OCI-LY7 (cell line): ENCODE measurements around the gene POMGNT2. TPM values are rescaled to one million over a fixed set of nuclear protein-coding genes. Genes with fewer than 3 reads are reported as not detected.

ENCODE experiments used
- BruUV-seq: library from RNA; stranded (reverse); fragments of 400-500 nt; replicated peaks from 2 replicates; lab custom pipeline; 2021; lab: Mats Ljungman, UMichigan
- CTCF ChIA-PET: fragments of 300-600 bp; sonication (Branson Sonifier 250); formaldehyde crosslinking; loops from one replicate; lab custom pipeline; 2022; ENCODE audit warnings: antibody characterized with exemption; ENCODE audit not compliant: unreplicated experiment; lab: Charles Lee
- POLR2A ChIA-PET: fragments of 300-600 bp; sonication (Branson Sonifier 250); formaldehyde crosslinking; loops from one replicate; lab custom pipeline; 2022; ENCODE audit warnings: antibody characterized with exemption; lab: Charles Lee
- DNase-seq: peaks from one replicate; pipeline ENCODE4 v3.0.0-alpha.2; 2015; ENCODE audit warnings: low spot score
- H2AFZ ChIP-seq: fragments of 200-600 bp; sonication (generic), shearing (Covaris generic); 2 replicates; pipeline ENCODE4 v1.6.1; 2014; ENCODE audit warnings: mild to moderate bottlenecking, antibody characterized with exemption, low read length, moderate library complexity
- H3K27ac ChIP-seq: fragments of 200-600 bp; sonication (generic); 2 replicates; pipeline ENCODE4 v1.5.1; 2014; ENCODE audit warnings: mixed run types, low read depth, mild to moderate bottlenecking, moderate library complexity, low read length, inconsistent platforms; ENCODE audit not compliant: poor library complexity, severe bottlenecking
- H3K36me3 ChIP-seq: fragments of 200-600 bp; sonication (generic); 2 replicates; pipeline ENCODE4 v1.6.1; 2014; ENCODE audit warnings: mild to moderate bottlenecking, antibody characterized with exemption, low read length, moderate library complexity, mixed read lengths; ENCODE audit not compliant: insufficient read depth
- H3K4me1 ChIP-seq: fragments of 200-600 bp; sonication (generic); 2 replicates; pipeline ENCODE4 v1.5.1; 2014; ENCODE audit warnings: mild to moderate bottlenecking, low read length; ENCODE audit not compliant: insufficient read depth, poor library complexity, severe bottlenecking
- H3K4me2 ChIP-seq: fragments of 200-600 bp; sonication (generic); 2 replicates; pipeline ENCODE4 v1.6.1; 2014; ENCODE audit warnings: mild to moderate bottlenecking, low read length
- H3K4me3 ChIP-seq: fragments of 200-600 bp; sonication (generic); 2 replicates; pipeline ENCODE4 v1.5.1; 2014; ENCODE audit warnings: mild to moderate bottlenecking, low read depth, low read length; ENCODE audit not compliant: poor library complexity, severe bottlenecking
- H3K79me2 ChIP-seq: fragments of 200-600 bp; sonication (generic); 2 replicates; pipeline ENCODE4 v1.6.1; 2016; ENCODE audit warnings: low read depth, mild to moderate bottlenecking, low read length, moderate library complexity, mixed read lengths; ENCODE audit not compliant: insufficient read depth
- H3K9me2 ChIP-seq: fragments of 200-600 bp; sonication (generic); 2 replicates; pipeline ENCODE4 v1.6.1; 2016; ENCODE audit warnings: mild to moderate bottlenecking, low read length, mixed read lengths; ENCODE audit not compliant: insufficient read depth
- H3K9me3 ChIP-seq: fragments of 200-600 bp; sonication (generic); 2 replicates; pipeline ENCODE4 v1.6.1; 2014; ENCODE audit warnings: mild to moderate bottlenecking, mixed run types, low read length, mixed read lengths
- H4K20me1 ChIP-seq: fragments of 200-600 bp; sonication (generic); 2 replicates; pipeline ENCODE4 v1.6.1; 2014; ENCODE audit warnings: mild to moderate bottlenecking, antibody characterized with exemption, low read length, moderate library complexity, mixed read lengths; ENCODE audit not compliant: insufficient read depth
- EZH2phosphoT487 ChIP-seq: fragments of 200-600 bp; sonication (generic); IDR thresholded peaks from 2 replicates; pipeline ENCODE4 v1.6.1; 2018; ENCODE audit warnings: low read depth, borderline replicate concordance, mild to moderate bottlenecking, mixed run types, antibody characterized with exemption, low read length, moderate library complexity, mixed read lengths
- intact Hi-C: fragments of 100-400 bp; cut with micrococcal nuclease; formaldehyde crosslinking; loops from one replicate; pipeline ENCODE4 v1.10.0; 2022; ENCODE audit not compliant: unreplicated experiment
- total RNA-seq, 2 experiments: library from RNA; depleted of rRNA in 1 of 2; stranded (reverse); fragments of >200 nt in 1 of 2; shearing (Covaris generic) in 1 of 2; gene quantifications; 2 replicates each; pipeline ENCODE4 v1.2.3, GENCODE V29; 2014 to 2022
- TF ChIP-seq, protein P1 (sequence below): fragments of 200-600 bp; sonication (generic); conservative IDR thresholded peaks from 2 replicates; pipeline ENCODE4 v1.5.1; 2014; ENCODE audit warnings: mild to moderate bottlenecking, antibody characterized with exemption, low read length, moderate library complexity, mixed read lengths

Gene POMGNT2
- total RNA-seq, 2 experiments from 2014 or later = not detected

DNA sequence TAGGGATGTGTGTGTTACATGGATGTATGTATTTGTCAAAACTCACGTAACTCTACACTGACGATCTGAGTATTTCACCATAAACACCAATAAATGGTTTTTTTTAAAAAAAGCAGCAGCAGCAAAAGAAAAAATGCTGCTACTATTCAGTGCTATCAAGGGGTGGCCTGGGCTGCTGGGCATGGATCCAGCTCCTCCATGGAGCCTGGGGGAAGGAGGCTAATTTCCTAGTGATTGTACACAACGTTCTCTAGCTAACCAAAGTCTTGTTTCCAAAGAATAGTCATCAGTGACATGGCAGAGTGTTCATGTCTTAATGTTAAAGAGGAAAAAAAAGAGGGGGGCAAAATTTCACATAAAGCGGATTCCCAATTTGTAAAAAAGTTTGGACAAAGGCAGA is 29.0 kb downstream of the POMGNT2 start:
- Histone ChIP-seq H3K4me2 (no peak overlapping the region), H3K79me2 (no peaks in the 10 kb centered on the region), H3K9me3 (no peaks in the 10 kb centered on the region), H3K27ac (no peak overlapping the region), H2AFZ (no peak overlapping the region), H3K36me3 (no peaks in the 10 kb centered on the region), H3K4me3 (no peak overlapping the region), H4K20me1 (no peaks in the 10 kb centered on the region), H3K9me2 (no peaks in the 10 kb centered on the region), H3K4me1 (no peaks in the 10 kb centered on the region)
- TF ChIP-seq, protein P1, sequence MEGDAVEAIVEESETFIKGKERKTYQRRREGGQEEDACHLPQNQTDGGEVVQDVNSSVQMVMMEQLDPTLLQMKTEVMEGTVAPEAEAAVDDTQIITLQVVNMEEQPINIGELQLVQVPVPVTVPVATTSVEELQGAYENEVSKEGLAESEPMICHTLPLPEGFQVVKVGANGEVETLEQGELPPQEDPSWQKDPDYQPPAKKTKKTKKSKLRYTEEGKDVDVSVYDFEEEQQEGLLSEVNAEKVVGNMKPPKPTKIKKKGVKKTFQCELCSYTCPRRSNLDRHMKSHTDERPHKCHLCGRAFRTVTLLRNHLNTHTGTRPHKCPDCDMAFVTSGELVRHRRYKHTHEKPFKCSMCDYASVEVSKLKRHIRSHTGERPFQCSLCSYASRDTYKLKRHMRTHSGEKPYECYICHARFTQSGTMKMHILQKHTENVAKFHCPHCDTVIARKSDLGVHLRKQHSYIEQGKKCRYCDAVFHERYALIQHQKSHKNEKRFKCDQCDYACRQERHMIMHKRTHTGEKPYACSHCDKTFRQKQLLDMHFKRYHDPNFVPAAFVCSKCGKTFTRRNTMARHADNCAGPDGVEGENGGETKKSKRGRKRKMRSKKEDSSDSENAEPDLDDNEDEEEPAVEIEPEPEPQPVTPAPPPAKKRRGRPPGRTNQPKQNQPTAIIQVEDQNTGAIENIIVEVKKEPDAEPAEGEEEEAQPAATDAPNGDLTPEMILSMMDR = no peak
- no peak for TF ChIP-seq EZH2phosphoT487
- no peak for DNase-seq
- POLR2A ChIA-PET = no interaction called here
- BruUV-seq = no TSS peak
- intact Hi-C loops = no loop called here
- CTCF ChIA-PET = no interaction called here

DNA sequence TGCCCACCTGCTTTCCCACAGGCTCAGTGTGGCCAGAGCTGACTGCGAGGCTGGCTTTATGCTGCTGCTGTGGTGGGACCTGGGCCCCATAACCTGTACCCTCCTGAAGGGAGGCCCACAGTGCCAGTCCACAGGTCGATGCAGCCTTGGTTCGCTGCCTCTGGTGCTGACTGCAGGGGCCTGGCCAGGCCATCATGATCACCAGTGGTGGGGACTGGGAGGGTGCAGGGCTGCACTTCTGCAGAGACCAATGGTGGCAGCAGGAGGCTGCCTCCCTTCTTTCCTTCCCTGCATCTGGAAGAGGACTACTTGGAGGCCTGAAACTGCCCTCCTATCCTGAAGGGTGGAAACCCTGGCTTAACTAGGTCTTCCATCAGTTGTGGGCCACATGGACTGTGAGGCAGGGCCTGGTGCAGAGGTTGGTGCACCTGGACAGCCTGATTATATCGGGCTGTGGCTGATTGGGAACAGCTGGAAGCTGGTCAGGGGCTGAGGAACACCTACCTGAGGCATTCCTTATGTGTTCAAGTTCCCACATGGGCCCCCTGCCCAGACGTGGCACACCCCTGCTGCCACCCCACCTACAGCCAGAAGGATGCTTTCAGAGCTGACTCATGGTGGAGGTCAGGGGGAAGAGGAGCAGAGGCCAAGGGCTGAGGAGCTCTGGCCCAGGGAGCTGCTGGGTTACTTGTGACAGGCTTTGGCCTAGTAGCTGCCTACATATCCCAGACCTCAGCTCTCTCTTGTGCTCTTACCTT is 29.8 kb downstream of the POMGNT2 start:
- intact Hi-C loops = no loop called here
- Histone ChIP-seq H2AFZ (no peak overlapping the region), H3K4me2 (no peak overlapping the region), H3K9me2 (no peaks in the 10 kb centered on the region), H3K79me2 (no peaks in the 10 kb centered on the region), H3K27ac (no peak overlapping the region), H3K36me3 (no peaks in the 10 kb centered on the region), H3K9me3 (no peaks in the 10 kb centered on the region), H3K4me3 (no peak overlapping the region), H3K4me1 (no peaks in the 10 kb centered on the region), H4K20me1 (no peaks in the 10 kb centered on the region)
- TF ChIP-seq, protein P1 = no peak
- no peak for TF ChIP-seq EZH2phosphoT487
- ChIA-PET POLR2A (no interaction called here), CTCF (no interaction called here)
- DNase-seq = no peak
- no TSS peak for BruUV-seq

DNA sequence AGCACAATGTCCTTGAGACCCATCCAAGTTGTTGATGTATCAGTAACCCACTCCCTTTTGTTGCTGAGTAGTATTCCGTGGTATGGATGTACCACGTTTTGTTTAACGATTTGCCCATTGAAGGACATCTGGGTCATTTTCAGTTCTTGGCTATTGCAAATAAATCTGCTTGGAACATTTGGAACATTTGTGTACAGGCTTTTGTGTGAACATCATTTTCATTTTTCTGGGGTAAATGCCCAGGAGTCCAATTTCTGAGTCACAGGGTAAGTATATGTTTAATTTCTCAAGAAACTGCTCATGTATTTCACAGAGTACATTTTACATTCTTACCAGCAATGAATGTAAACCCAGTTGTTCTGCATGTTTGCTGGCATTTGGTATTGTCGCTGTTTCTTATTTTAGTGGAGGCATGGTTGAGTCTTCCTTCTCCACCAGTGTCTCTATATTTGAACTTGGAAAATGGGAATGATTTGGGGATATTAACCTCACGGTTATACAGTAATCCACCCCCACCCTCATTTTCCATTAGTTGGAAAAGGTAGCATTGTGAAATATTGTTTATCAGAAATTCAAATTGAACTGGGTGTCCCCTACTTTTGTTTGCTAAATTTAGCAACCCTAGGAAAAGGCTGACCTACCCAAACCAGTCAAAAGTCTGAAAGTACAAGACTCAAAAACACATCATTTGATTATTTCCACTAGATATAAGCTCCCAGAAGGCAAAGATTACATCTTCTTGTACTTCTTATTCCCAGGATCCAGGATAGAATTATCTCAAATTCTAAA is 30.8 kb downstream of the POMGNT2 start:
- POLR2A ChIA-PET = no interaction called here
- no peak overlapping the region for H3K27ac ChIP-seq

More for the DNA sequence above, 30.8 kb downstream of the POMGNT2 start:
- intact Hi-C loops = no loop called here
- Histone ChIP-seq H3K4me1 (no peaks in the 10 kb centered on the region), H4K20me1 (no peaks in the 10 kb centered on the region), H3K4me2 (no peak overlapping the region), H3K4me3 (no peak overlapping the region), H3K9me2 (no peaks in the 10 kb centered on the region), H3K9me3 (no peaks in the 10 kb centered on the region), H2AFZ (no peak overlapping the region), H3K36me3 (no peaks in the 10 kb centered on the region), H3K79me2 (no peaks in the 10 kb centered on the region)
- TF ChIP-seq, protein P1 = no peak
- TF ChIP-seq EZH2phosphoT487 = no peak
- CTCF ChIA-PET = no interaction called here
- DNase-seq = no peak
- BruUV-seq = no TSS peak
